NCI-H524 treated with DMSO at 0.1 percent for 48 hours (cell line): ENCODE measurements around the gene SIM1.
A peak's percentile ranks its signal among the peaks of the same experiment; 100 is the strongest.
"Not testable (repeated sequence)": the region's sequence is repeated elsewhere in the genome, so short reads cannot be mapped to it uniquely, and the experiment has no call there.

ENCODE experiments used
- DNase-seq: peaks from one replicate; lab custom pipeline; 2025; lab: John Stamatoyannopoulos, UW

The SIM1 gene

DNA sequence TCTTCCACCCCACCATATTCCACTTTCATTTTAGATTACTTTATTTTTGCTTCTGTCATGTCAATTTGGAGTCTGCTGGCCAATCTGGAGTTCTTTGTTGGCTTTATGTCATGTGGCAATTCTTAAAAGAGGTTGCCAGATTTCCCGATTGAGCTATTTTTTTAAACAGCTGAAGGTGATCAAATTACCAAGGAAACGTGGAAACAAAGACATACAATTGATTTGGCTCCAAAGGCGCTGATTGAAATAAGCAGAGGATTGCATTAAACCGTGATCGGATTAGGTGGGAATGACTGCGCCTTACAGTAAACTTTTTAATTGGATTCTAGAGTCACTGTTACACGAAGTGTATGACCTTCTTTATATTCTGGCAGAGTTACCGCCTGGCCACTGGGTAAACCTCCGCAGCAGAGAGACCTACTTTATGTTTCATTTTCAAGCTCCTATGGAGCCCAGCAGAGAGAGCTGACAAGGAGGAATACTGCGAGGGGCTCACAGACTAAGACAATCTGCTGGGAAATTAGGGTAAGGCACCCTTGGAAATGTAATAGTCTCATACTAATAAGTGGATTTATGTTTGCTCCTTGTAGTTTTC lies 37.9 kb downstream of the SIM1 start:
- DNase-seq, result peak; percentile 37

DNA sequence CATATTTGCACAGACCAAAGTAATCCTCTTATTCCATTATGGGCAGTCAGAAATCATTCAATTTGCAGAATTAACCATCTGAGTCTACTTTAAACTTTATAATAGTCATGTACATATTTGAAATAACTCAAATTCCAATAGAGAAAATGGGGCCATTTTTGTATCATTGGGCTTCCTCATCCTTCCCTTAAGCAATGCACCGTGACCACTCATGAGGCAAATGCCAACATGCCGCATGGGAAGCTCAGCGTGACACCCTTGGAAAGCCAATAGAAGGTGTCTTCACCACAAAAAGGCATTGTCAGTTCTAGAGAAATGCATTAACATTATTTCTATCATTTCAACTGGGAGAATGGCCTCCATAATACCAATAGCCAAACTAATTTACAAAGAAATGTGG lies 38.5 kb downstream of the SIM1 start:
- no peak for DNase-seq

DNA sequence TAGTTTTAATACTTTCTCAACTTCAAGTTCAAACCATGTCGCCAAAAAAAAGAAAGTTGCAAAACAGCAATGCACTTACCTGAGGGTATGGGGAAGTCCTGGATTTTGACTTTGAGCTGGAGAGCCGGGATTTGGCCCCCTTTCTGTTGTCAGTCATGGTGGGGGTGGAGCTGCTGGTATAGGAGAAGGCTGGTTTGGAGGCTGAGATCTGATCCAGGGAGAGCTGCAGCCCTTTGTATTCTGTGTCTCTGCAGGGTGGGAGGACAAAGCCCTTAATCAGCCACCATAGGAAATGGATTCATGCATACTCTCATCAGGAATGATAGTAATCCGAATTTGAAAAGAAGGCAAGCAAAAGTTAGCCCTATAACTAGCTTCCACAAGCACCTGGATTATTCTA lies 44.0 kb downstream of the SIM1 start:
- DNase-seq, result no peak

DNA sequence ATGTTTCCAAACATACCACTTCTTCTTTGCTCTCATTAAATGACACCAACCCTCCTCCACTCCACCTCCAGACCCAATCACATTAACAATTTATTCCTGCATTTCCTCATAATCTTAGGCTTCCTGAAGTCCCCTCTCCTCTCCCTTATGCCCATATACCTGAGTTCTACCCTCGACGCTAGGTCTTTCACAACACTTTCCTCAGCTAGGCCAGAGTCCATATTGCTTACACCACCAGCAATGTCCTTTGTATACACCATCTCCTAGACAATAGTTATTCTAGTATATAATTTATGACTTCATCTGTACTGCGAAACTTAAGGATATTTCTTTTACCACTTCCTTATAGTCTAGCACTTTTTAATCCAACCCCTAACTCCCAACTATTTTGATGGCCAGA lies 47.7 kb downstream of the SIM1 start:
- DNase-seq, result no peak

DNA sequence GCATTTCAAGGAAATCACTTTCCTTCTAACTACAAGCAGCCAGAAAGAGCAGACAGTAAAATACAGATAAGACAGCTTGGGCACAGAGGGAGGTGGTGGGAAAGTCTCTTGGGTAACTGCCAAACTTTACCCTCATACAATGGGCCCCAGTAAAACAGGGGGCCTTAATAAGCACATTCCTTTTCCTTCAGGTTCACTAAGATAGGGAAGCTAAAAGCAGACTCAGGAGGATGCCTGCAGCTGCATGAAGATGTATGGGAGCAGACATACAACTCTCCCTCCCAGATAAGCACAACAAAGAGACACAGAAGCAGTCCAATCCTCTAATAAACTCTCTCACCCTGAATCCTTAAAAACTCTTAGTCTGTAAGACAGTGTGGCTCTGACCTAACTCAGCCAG lies 49.0 kb downstream of the SIM1 start:
- DNase-seq, result no peak

DNA sequence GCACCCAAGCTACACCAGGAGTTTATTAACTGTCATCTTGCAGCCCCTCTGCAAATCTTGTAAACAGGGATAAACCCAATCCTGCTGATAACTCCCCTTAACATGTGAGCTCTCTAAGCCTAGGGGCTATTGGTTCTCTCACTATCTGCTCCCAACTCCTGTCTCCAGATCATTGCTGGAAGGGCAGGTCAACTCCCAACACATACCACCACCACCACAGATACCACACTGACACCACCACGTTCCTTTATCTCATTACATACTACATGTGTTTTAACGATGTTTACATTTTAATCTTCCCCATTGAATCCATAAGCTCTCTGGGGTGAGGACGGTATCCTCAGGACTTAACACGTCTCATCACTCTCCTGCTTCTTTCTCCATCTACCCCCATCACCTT lies 51.8 kb downstream of the SIM1 start:
- no peak for DNase-seq

DNA sequence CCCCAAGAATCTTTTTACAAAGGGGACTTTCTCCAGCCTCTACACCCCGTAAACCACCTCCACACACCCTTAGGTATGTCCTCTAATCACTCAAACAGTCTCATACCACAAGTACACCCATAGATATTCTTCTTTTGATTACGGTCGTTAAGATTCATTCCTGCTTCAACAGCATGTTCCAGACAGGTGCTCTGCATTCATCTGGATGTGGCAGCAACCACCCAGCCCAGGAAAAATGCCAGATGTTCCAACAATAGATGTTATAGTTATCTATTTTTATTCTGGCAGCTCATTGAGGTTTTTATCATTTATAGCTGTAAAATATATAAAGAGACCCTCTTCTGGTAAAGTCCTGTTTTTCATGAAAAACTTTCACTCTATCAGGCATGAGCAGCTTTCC lies 60.7 kb downstream of the SIM1 start:
- DNase-seq, result no peak

DNA sequence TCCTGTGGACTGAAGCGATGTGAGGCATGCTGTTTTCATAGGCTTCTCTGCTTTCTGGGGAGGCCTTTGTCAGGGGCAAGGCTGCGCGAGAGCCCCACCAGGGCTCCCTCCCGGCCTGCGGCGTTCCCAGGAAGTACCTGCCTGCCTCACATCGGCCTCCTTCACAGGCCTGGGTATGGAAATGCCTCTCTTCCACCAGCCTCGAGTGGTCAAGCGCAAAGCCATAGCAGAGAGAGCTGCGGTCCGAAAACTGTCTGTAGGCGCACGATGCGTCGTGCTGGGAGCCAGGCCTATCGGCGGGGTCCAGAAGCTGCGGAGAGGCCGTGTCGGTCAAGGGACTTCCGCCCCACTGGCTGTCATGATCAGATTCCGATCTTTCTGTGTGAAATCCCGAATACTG lies 71.2 kb downstream of the SIM1 start:
- no peak for DNase-seq

DNA sequence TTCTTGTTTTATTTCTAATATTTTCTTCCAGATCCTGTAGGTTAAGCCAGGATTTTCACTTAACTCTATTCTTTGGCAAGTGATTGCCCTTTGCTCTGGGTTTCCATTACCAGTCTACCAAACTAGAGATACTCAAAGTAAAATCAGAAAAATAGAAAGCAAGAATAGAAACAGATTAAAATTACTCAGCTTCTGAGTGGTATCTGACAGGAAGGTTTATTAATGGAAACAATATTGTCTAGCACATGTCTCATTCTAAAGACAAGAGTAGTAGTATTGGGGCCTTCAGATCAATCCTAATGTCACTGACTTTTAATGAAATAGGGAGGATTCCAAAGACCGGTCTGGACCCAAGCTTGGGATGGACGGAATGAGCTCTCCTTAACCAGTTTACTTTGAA lies 72.3 kb downstream of the SIM1 start:
- no peak for DNase-seq

DNA sequence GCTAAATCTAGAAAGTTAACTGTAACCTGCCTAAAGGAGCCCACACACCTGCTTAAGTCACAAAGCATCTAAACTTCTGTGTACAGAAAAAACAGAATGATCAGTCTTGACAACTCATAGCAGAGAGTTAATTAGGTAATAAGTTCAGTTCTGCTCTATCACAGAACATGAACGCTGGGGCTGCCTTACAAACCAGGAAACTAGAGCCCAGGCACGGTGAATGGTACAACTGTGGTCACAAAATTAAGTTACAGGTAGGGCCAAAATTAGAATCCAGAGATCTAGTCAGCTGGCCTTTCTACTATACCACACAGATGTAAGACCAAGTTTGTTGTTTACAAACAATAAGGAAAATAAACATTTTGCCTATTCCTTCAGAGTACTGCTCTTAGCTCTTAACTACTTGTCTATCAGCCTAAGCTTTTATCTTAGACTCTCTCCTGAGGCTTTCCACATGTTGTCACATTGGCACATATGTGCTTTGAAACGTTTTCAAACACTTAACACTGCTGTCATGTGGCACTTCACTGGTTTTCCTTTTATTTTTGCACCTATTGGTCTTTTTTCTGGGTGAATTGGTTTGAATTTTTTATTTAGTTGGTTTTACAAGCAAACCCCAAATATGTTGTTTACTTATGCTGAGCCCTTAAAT lies 75.7 kb downstream of the SIM1 start:
- no peak for DNase-seq

DNA sequence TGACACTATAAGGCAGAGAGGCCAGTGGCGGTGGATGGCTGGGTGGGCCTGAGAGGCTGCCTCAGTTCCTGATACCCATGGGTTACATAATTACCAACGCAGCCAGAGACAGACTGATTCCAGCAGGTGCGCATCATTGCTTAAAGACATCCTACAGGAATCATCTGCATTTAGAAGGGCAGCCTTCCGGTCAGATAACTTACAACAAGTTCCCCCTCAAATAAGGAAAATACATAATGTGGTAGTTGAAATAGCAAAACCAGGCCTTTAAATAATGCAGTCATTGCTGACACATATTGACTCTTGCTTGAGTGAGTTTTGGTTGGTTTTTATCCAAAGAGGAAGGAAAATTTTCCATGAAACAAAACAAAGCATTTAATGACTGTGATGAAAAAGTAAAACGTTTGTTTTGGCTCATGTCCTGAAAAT lies 81.9 kb downstream of the SIM1 start:
- no peak for DNase-seq

DNA sequence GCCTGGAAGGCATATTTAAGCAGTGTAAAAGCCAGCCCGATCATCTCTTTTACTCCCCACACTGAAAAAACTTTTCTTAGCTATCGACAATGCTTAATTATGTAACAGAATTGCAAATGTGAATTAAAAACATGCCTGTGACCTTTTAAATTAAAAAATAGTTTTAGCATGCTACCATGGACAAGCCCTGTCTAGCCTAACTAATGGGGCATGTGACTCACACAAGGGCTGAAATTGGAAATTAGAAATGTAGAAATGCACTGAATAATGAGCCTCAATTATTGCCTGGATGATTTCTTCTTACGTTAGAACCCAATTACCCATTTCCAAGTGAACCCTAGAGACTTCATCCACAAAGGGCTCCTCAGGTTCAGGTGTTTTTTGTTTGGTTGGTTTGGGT lies 82.7 kb downstream of the SIM1 start:
- DNase-seq, result no peak

DNA sequence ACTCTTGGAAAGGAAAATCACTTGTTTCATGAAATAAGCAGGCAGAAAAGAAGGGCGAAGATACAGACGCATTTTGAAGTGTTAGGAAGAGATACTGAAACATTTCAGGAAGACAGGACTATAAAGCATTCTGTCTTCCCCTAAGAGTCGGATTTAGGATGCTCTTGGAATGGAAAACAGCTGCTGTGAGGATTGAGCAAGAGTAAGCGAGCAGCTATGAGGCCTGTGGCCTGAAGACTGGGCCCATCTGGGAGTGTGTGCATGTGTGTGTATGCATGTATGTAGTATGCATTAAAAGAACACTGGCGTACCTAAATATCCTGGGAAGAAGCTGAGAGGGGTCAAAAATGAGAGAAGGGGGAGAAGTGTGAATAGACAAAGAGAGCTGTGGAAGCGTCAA lies 83.6 kb downstream of the SIM1 start:
- peak; percentile 24 for DNase-seq

DNA sequence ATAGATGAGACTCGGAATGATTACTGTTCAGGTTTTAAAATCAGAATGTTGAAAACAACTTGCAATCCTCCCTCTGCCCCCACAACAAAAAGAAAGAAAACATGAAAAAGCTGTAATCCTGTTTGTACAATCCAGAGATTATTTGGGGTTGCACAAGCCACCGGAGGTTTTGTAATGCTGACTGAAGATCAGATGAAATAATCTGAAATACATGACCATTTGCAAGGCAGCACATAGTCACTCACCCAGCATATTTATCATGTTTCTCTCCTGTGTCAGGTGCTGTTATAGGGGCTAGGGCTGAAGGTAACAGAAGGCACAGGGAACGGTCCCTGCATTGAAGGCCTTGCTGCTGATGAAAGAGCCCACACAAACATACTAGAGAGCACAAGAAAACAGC lies 85.3 kb downstream of the SIM1 start:
- no peak for DNase-seq

DNA sequence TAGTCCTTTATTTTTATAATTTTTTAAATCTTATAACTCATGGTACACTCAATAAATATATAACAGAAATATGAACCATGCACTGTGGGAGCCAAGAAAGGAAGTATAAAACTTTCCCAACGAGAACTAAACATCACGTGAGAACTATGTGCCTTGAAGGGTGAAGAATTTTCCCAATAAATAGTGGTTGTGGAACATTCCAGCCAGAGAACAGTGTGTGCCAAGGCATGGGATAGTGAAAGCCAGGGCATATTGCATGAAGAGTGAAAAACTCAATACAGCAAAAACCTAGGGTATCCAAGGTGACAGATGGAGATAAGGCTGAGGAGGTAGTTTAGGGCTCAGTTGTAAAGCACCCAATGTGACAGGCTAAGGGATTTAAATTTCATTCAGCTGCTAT lies 86.1 kb downstream of the SIM1 start:
- peak; percentile 71 for DNase-seq

DNA sequence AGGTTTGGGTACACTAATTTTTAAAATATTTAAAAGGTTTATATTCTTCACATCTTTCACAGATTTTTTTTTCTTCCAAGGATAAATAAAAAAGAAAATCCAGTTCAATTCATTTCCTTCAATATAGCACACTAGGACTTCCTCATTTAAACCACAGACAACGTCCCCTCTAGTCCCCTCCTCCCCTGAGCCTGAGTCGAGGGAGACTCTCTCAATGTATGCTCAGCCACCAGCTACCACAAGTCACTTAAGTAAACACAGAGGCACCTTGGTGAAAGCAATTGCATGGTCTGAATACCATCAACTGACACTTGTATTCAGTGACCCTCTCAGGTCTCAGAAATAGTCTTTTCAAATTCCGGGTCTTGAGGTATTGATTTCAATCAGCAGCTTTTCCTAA lies 88.6 kb downstream of the SIM1 start:
- no peak for DNase-seq

DNA sequence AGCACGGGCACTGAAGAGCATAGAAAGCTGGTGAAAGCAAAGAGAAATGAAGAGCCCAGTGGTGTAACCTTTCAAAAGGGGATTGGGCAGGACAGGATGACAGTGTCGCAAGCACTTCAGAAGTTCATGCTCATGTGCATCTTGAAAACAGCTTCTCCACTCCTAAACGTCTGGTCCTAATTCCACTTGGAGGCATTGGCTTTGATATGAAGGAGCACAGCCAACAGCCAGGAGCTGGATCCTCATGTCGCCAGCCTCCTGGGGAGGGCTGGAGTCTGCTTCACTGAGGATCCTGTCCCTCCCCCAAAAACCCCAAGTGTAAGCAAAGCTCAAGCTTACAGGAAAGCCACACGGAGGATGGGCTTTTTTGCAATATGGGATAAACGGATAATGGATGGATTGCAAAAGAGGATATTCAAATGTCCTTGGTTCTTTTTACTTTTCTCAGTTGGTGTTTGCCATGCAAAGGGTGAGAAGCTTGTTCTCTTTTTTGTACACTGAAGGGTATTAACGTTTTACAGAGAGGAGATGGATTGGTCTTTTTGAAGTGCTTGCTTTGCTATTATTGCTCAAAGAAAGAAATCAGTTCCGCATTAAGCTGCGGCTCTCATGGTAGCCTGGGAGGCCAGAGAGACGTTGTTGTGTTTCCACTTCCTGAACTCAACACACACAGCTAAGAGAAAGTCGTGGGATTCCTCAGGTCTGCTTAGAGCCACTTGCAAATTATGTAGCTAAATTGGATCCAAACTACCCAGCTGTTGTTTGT lies 92.2 kb downstream of the SIM1 start:
- DNase-seq, result peak; percentile 70

DNA sequence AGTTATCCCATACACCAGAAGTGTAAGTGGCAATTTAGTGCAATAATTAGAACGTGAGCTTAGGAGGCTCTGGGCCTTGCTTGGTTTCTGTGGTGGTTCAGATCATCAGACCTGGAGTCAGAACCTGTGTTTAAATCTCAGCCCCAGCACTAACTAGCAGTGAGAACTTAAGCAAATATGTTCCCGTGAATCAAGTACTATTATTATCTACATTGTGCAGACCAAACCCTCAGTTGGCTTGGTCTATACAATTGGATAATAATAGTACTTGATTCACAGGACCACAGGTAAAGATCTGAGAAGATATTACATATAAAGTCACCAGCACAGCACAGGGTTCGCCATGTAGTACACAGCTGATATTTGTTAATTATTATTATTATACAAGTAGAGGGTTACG lies 93.1 kb downstream of the SIM1 start:
- DNase-seq, result no peak

DNA sequence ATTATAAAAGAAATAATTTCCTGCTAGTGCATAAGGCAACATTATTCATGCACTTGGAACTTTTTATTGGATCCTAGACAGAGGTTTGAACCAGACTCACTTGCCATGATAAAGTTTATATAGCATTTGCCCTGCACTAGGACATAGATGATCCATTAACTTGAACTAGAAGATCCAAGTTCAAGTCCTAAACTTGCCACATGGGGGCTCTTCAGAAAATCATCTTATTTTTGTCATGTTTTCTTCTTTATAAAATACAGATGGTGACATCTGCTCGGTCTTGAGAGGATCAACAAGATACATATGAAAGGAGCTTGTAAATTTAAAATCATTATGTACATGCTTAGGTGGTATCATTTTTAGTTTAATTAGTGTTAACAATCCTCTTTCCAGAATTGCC lies 94.5 kb downstream of the SIM1 start:
- peak; percentile 38 for DNase-seq

DNA sequence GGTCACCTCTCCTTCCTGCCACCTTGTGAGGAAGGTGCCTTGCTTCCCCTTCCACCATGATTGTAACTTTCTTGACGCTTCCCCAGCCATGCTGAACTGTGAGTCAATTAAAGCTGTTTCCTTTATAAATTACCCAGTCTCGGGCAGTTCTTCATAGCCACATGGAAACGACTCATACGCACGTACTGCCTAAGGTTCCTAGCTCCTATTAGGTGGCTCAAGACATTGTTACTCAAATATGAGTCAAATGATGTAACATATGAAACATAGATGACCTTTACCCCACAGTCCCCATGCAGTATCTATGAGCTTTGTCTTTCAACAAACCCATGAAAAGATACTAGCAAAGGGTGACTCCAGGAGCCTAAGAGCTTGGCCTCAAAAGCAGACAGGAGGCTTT lies 98.3 kb downstream of the SIM1 start:
- DNase-seq, result no peak

DNA sequence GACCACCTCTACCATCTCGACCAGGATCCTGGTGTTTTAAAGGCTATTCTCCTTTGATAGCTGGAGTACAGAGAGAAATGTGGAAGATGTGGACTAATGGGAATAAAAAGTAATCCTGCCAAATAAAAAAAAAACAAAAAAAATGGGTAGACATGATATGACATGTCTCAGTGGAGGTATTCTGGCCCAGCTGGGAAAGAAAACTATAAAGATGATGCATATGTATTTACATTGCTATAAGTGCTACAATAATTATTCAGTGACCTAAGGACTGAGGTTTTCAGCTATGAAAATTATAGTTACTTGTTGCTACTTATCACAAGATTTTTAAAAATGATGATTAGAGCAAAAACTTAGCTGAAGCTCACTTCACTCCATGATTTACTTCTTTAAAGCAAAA lies 101.1 kb downstream of the SIM1 start:
- DNase-seq, result no peak

DNA sequence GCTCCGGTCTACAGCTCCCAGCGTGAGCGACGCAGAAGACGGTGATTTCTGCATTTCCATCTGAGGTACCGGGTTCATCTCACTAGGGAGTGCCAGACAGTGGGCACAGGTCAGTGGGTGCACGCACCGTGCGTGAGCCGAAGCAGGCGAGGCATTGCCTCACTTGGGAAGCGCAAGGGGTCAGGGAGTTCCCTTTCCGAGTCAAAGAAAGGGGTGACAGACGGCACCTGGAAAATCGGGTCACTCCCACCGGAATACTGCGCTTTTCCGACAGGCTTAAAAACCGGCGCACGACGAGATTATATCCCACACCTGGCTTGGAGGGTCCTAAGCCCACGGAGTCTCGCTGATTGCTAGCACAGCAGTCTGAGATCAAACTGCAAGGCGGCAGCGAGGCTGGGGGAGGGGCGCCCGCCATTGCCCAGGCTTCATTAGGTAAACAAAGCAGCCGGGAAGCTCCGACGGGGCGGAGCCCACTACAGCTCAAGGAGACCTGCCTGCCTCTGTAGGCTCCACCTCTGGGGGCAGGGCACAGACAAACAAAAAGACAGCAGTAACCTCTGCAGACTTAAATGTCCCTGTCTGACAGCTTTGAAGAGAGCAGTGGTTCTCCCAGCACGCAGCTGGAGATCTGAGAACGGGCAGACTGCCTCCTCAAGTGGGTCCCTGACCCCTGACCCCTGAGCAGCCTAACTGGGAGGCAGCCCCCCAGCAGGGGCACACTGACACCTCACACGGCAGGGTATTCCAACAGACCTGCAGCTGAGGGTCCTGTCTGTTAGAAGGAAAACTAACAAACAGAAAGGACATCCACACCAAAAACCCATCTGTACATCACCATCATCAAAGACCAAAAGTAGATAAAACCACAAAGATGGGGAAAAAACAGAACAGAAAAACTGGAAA lies 109.7 kb downstream of the SIM1 start:
- DNase-seq, result not testable (repeated sequence)
